Fibroblast of pulmonary artery (primary cell): ENCODE results near the gene LRRC4B.
A peak's percentile ranks its signal among the peaks of the same experiment; 100 is the strongest.

Experiments
- DNase-seq: peaks from one replicate; pipeline ENCODE4 v3.0.0-alpha.2; 2010; ENCODE audit warnings: low read depth
- H3K4me3 ChIP-seq: replicated peaks from 2 replicates; pipeline ENCODE4 v1.5.1; 2011; ENCODE audit warnings: low read depth, mild to moderate bottlenecking, control low read depth, low read length, moderate library complexity
- CTCF ChIP-seq: IDR thresholded peaks from 2 replicates; pipeline ENCODE4 v1.5.1; 2011; ENCODE audit warnings: mild to moderate bottlenecking, control low read depth, low read length, inconsistent platforms; ENCODE audit errors: missing control alignments

The LRRC4B gene

GRCh38 chr19:50511069-50511822, 57.0 kb downstream of the LRRC4B start, which contains the start of gene JOSD2:
Gene JOSD2, minus strand, starts transcription at chr19:50511191. Its CDS starts 760 bp downstream, at chr19:50510431.
- peak within 1 kb of the TSS; percentile 95 for H3K4me3 ChIP-seq
- TF ChIP-seq CTCF: no peak
- peak; percentile 100 for DNase-seq

GRCh38 chr19:50510700-50511068, 57.6 kb downstream of the LRRC4B start:
- no peak for TF ChIP-seq CTCF
- H3K4me3 ChIP-seq: peak overlapping the region; percentile 95
- no peak for DNase-seq

GRCh38 chr19:50510121-50510670, 58.0 kb downstream of the LRRC4B start:
- H3K4me3 ChIP-seq: peak overlapping the region; percentile 95
- DNase-seq: no peak
- no peak for TF ChIP-seq CTCF

GRCh38 chr19:50509366-50509765, 58.9 kb downstream of the LRRC4B start:
- no peak overlapping the region for H3K4me3 ChIP-seq
- DNase-seq: no peak
- no peak for TF ChIP-seq CTCF

- no peak for TF ChIP-seq CTCF
- no peak overlapping the region for H3K4me3 ChIP-seq
- DNase-seq: no peak
Measured at GRCh38 chr19:50508843-50509190, 59.4 kb downstream of the LRRC4B start.

GRCh38 chr19:50507376-50507775, 60.9 kb downstream of the LRRC4B start:
- no peak overlapping the region for H3K4me3 ChIP-seq
- DNase-seq: no peak
- TF ChIP-seq CTCF: no peak

GRCh38 chr19:50506700-50507099, 61.5 kb downstream of the LRRC4B start:
- no peak for DNase-seq
- TF ChIP-seq CTCF: no peak
- H3K4me3 ChIP-seq: no peak overlapping the region
